Measurements from ENCODE around the gene ZNF264.
"Not testable (repeated sequence)": the region's sequence is repeated elsewhere in the genome, so short reads cannot be mapped to it uniquely, and the experiment has no call there.

ZNF264 gene

DNA sequence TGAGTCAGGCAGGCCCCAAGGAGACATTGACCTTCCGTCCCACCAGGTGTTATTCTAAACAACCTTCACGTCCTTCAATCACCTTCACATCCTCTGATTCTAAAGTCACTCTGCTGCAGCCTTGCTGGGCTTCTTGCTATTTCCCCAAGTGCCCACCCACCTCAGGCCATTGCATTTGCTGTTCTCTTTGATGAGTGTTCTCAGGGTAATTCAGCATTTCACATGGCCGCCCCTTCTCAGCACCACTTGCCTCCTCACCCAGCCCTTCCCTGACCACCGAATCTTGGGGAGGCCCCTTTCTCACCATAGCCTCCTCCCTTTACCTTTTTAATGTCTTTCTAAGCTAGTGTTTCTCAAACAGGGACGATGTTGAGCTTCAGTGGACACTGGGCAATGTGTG, 53.8 kb downstream of the ZNF264 start:
- DNase-seq = no peak
- ATAC-seq = no peak

DNA sequence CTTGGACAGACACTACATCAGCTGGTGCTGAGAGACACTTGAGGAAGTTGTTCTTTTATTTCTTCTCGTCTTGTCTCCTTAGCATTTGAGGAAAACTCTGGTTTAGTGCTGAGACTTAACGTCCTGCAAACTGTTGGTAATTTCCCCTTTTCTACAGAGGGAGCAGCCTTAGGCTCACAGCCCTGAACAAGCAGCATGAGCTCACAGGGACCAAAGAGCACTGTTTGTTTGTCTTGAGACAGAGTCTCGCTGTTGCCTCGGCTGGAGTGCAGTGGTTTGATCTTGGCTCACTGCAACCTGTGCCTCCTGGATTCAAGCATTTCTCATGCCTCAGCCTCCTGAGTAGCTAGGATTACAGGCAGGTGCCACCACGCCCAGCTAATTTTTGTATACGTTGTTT, 54.7 kb downstream of the ZNF264 start:
- no peak for DNase-seq
- ATAC-seq = no peak

DNA sequence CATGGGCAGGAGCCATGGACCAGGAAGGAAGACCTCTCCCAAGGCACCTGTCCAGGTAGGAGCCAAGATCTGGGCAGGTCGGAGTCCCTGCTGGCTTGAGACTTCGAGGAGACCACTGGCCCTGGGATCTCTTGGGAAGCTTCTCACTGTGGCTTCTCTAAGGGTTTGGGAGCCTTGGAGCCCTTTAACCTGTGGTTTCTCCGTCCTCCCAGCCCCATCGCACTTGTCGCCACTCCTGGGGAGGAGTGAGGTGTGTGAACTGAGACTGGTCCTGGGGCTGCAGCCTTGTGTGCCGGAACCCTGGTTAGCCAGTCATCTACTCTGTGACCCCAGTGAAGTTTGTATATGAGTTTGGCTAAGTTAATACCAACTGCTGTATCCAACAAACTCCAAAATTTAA, 57.3 kb downstream of the ZNF264 start:
- ATAC-seq = no peak
- DNase-seq = no peak

DNA sequence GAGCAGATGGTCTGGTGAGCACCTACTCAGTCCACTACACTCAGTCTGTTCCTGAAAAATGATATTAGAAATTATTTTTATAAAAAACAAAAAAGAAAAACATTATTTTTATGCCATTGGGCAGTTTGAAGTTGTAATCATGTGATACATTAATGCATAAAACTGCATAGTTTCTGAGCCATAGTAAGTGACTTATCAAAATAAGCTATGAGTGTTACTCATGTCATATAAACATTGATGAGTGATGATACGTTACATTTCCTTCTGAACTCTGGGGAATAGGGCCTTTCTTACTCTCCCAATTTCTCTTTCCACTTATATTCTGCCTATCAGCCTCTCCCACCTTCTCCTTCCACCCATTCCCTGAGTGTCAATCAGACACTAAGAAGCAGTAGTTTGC, 58.0 kb downstream of the ZNF264 start:
- DNase-seq (no peak), ATAC-seq (no peak)

DNA sequence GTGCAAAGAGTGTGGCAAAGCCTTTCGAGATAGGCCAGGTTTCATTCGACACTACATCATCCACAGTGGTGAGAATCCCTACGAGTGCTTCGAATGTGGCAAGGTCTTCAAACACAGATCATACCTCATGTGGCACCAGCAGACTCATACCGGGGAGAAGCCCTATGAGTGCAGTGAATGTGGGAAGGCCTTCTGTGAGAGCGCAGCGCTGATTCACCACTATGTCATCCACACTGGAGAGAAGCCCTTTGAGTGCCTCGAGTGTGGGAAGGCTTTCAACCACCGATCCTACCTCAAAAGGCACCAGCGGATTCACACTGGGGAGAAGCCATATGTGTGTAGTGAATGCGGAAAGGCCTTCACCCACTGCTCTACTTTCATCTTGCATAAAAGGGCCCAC, 62.5 kb downstream of the ZNF264 start:
- peak; percentile 90 for ATAC-seq

DNA sequence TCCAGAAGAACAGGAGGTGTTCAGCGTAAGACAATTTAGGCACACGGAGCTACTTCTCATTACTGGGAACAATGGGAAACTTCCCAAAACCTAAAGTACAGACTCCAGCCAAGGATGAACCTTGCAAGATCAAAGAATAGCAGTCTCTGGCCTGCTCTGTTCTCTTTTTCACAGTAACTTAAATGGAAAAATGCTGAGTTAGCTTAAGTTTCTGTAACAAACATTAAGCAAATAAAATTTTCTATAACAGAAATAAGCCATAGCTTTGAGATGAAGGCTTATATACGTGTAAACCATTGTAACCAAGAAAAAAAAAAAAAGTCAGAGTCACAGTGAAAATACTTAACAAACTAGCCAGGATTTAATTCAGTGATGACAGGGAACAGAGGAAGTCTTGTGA, 70.7 kb downstream of the ZNF264 start:
- ATAC-seq (no peak), DNase-seq (no peak)

More for the DNA sequence above, 62.5 kb downstream of the ZNF264 start:
- not testable (repeated sequence) for DNase-seq

DNA sequence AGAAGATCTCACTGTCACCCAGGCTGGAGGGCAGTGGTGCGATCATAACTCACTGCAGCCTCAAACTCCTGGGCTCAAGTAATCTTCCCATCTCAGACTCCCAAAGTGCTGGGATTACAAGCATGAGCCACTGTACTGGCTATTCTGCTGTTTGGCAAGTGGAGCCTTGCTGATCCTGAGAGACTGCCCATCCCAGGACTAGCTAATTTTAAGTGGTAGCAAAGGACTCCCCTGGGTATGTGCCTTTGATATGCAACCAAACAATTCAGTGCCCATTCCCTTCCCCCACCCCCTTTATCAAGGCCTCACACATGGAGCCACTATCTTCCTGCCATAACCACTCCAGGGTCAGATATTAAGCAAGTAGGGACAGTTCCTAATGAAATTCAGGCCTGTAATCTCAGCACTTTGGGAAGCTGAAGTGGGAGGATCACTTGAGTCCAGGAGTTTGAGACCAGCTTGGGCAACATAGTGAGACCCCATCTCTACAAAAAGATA, 72.0 kb downstream of the ZNF264 start:
- DNase-seq (no peak), ATAC-seq (no peak)

DNA sequence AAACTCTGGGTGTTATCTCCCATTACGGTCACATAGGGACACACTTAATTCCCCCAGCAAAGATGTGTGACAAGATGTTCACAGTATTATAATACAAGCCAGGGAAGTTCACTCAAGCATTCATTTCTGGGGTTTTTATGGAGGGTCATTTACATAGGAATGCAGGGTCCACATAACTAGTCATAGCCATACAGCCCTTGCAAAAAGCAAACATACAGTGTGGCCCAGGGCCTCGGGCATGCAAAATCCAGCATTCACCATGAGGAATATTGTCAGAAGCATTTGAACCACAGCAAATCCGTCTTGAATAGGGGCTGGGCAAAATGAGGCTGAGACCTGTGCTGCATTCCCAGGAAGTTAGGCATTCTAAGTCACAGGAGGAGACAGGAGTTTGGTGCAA, 76.0 kb downstream of the ZNF264 start:
- no peak for ATAC-seq
- DNase-seq = no peak

DNA sequence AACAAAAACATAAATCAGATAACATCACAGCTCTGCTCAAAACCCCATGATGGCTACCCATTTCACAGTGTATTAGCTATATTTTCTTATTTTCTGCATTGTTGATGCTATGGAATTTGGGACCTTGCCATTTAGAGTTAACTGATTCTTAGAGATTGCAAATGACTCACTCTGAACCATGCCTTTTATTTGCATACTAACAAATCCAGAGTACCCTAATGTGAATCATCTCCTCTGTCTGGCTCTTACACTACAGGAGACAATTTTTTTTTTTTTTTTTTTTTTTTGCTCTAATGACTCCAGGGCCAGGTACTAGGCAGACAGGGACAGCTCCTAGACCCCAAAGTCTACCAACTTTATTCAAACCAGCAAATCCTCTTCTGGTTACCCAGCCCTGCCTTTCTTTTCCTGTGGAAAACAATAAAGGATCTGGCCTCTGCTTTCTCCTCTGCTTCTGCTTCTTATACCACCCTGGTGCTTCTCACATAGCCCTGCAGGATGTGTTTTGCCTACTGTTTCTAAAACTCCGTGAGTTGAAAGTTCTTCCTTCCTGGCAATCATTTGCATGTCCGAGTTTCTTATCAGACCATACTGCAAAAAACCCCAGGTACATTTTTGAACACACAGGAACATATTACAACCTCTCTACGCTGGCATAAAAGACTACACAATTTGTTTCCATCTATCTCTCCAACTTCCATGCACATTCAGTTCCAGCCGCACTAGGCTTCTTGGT, 78.4 kb downstream of the ZNF264 start:
- ATAC-seq (peak; percentile 75), DNase-seq (no peak)

DNA sequence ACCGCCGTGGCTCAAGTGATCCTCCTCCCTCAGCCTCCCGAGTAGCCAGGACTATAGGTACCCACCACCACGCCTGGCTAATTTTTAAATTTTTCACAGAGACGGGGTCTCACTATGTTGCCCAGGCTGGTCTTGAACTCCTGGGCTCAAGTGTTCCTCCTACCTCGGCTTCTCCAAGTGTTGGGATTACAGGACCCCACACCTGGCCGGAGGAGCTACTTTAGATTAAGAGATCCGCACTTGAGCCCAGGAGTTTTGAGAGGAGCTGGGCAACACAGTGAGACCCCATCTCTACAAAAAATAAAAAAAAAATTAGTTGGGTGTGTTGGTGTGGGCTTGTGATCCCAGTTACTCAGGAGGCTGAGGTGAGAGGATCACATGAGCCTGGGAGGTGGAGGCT, 80.0 kb downstream of the ZNF264 start:
- ATAC-seq (no peak), DNase-seq (no peak)

Data from stimulated activated naive CD8-positive, alpha-beta T cell treated with anti-CD3 and anti-CD28 coated beads, Interleukin-15, Interleukin-2, amounts not matched to agents 100 U/mL and 50 U/mL, for 24 hours (primary cell).